Measurements from ENCODE around the gene CYSTM1. TPM values are rescaled to one million over a fixed set of nuclear protein-coding genes. Genes with fewer than 3 reads are reported as not detected.
A peak's percentile ranks its signal among the peaks of the same experiment; 100 is the strongest.

CYSTM1 gene
- total RNA-seq, 2 experiments from 2014 or later, result 7.2 to 7.4 TPM

DNA sequence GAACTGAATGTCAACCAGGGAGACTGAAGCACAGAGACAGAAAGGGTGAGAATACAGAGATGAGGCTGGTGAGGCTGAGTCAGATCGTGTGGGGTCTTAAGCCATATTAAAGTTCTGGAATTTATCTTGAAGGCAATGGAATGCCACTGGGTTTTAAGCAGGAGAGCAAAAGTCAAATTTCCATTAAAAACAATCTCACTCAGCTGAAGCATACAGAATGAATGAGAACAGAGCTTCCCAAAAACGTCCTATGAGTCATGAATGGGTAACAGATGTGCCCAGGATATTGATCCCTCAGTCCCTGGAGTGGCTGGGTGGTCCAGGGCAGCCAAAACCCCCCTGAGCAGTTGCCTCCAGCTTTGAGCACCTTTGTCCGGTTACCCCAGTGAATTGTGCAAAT, 83.0 kb downstream of the CYSTM1 start:
- H3K9me3 ChIP-seq (ENCODE audit: control insufficient read depth in 1 of 2, insufficient read depth in 1 of 2, low read length in 2 of 2), result no peaks in the 10 kb centered on the region
- DNase-seq (no peak), ATAC-seq (ENCODE audit: poor library complexity) (no peak)
- ChIA-PET CTCF (interaction anchor here (1.4 kb wide), 1 partner anchor 13 kb away, joined by 3 read pairs; no protein-coding TSS in a partner anchor), POLR2A (interaction anchor here (1.3 kb wide), 1 partner anchor 9 kb away, joined by 3 read pairs; no protein-coding TSS in a partner anchor)
- intact Hi-C loops (cut with DNase I, micrococcal nuclease), result no loop called here
- H3K4me1 ChIP-seq (ENCODE audit: insufficient read depth, low read length), result peaks cover 37% of the 10 kb centered on the region
- H3K27me3 ChIP-seq (ENCODE audit: control insufficient read depth in 1 of 2, insufficient read depth in 2 of 2, low read length in 2 of 2), result no peaks in the 10 kb centered on the region
- no peak overlapping the region for H3K4me3 ChIP-seq (ENCODE audit: low read length)
- Mint-ChIP-seq H3K4me1 (ENCODE audit: low read depth) (peaks cover 42% of the 10 kb centered on the region), H3K27ac (peak overlapping the region; percentile 40), H3K27me3 (no peaks in the 10 kb centered on the region), H3K4me3 (no peak overlapping the region), H3K36me3 (ENCODE audit: low read depth) (peaks cover 34% of the 10 kb centered on the region), H3K9me3 (no peaks in the 10 kb centered on the region)
- no peaks in the 10 kb centered on the region for H3K36me3 ChIP-seq (ENCODE audit: insufficient read depth, low read length)
- H3K27ac ChIP-seq (ENCODE audit: low read depth in 1 of 2, low read length in 2 of 2), result no peak overlapping the region
- no peak for TF ChIP-seq CTCF (IDR thresholded peaks at IDR 0.05)

- ChIA-PET POLR2A (interaction anchor here (1.3 kb wide), 1 partner anchor 10 kb away, joined by 3 read pairs; no protein-coding TSS in a partner anchor), CTCF (interaction anchor here (1.4 kb wide), 1 partner anchor 14 kb away, joined by 3 read pairs; no protein-coding TSS in a partner anchor)
- Histone ChIP-seq H3K27me3 (ENCODE audit: control insufficient read depth in 1 of 2, insufficient read depth in 2 of 2, low read length in 2 of 2) (no peaks in the 10 kb centered on the region), H3K4me3 (ENCODE audit: low read length) (no peak overlapping the region), H3K9me3 (ENCODE audit: control insufficient read depth in 1 of 2, insufficient read depth in 1 of 2, low read length in 2 of 2) (no peaks in the 10 kb centered on the region), H3K36me3 (ENCODE audit: insufficient read depth, low read length) (no peaks in the 10 kb centered on the region), H3K4me1 (ENCODE audit: insufficient read depth, low read length) (peaks cover 31% of the 10 kb centered on the region), H3K27ac (ENCODE audit: low read depth in 1 of 2, low read length in 2 of 2) (peak overlapping the region in 1 of 2 donors; percentile 42)
- DNase-seq (no peak), ATAC-seq (ENCODE audit: poor library complexity) (no peak)
- H3K9me3 Mint-ChIP-seq, result no peaks in the 10 kb centered on the region
- intact Hi-C loops (cut with DNase I, micrococcal nuclease), result no loop called here
- TF ChIP-seq CTCF (IDR thresholded peaks at IDR 0.05), result no peak
- H3K4me1 Mint-ChIP-seq (ENCODE audit: low read depth), result peaks cover 35% of the 10 kb centered on the region
- no peak overlapping the region for H3K27ac Mint-ChIP-seq
- H3K36me3 Mint-ChIP-seq (ENCODE audit: low read depth), result peaks cover 34% of the 10 kb centered on the region
- H3K4me3 Mint-ChIP-seq, result no peak overlapping the region
- H3K27me3 Mint-ChIP-seq, result no peaks in the 10 kb centered on the region
Measured at GRCh38 chr5:140258873-140259272, 83.9 kb downstream of the CYSTM1 start.

GRCh38 chr5:140259500-140259899, 84.5 kb downstream of the CYSTM1 start:
- CTCF ChIA-PET, result no interaction called here
- Histone ChIP-seq H3K4me1 (ENCODE audit: insufficient read depth, low read length) (peaks cover 25% of the 10 kb centered on the region), H3K27ac (ENCODE audit: low read depth in 1 of 2, low read length in 2 of 2) (peak overlapping the region in 1 of 2 donors; percentile 42), H3K4me3 (ENCODE audit: low read length) (no peak overlapping the region), H3K9me3 (ENCODE audit: control insufficient read depth in 1 of 2, insufficient read depth in 1 of 2, low read length in 2 of 2) (no peaks in the 10 kb centered on the region), H3K27me3 (ENCODE audit: control insufficient read depth in 1 of 2, insufficient read depth in 2 of 2, low read length in 2 of 2) (no peaks in the 10 kb centered on the region), H3K36me3 (ENCODE audit: insufficient read depth, low read length) (no peaks in the 10 kb centered on the region)
- POLR2A ChIA-PET, result interaction anchor here (0.8 kb wide), 1 partner anchor 152 kb away, joined by 4 read pairs; no protein-coding TSS in a partner anchor
- Mint-ChIP-seq H3K4me3 (peak overlapping the region; percentile 43), H3K27ac (peak overlapping the region; percentile 37), H3K27me3 (no peaks in the 10 kb centered on the region), H3K36me3 (ENCODE audit: low read depth) (peaks cover 34% of the 10 kb centered on the region), H3K9me3 (no peaks in the 10 kb centered on the region), H3K4me1 (ENCODE audit: low read depth) (peaks cover 35% of the 10 kb centered on the region)
- intact Hi-C loops (cut with DNase I, micrococcal nuclease), result no loop called here
- ATAC-seq (ENCODE audit: poor library complexity) (peak; percentile 73), DNase-seq (peak in 2 of 14 experiments; percentile 43 to 79)
- no peak for TF ChIP-seq CTCF (IDR thresholded peaks at IDR 0.05)
